HUES64 (cell line): ENCODE measurements around the gene MTRF1L.
"Not testable (repeated sequence)": the region's sequence is repeated elsewhere in the genome, so short reads cannot be mapped to it uniquely, and the experiment has no call there.

Source experiments
- H3K27ac ChIP-seq: 2 replicates; pipeline ENCODE4 v1.7.0; 2013; ENCODE audit warnings: low read depth, low read length, inconsistent platforms
- H3K27me3 ChIP-seq: 2 replicates; pipeline ENCODE4 v1.6.1; 2013; ENCODE audit warnings: mild to moderate bottlenecking, low read length; ENCODE audit not compliant: insufficient read depth
- H3K36me3 ChIP-seq: 2 replicates; pipeline ENCODE4 v1.6.1; 2013; ENCODE audit warnings: mild to moderate bottlenecking, low read length; ENCODE audit not compliant: insufficient read depth
- H3K4me1 ChIP-seq: 2 replicates; pipeline ENCODE4 v1.6.1; 2013; ENCODE audit warnings: mild to moderate bottlenecking, low read length, moderate library complexity; ENCODE audit not compliant: insufficient read depth
- H3K4me3 ChIP-seq: 2 replicates; pipeline ENCODE4 v1.5.1; 2013; ENCODE audit warnings: mild to moderate bottlenecking, low read length, moderate library complexity
- H3K9ac ChIP-seq: 2 replicates; pipeline ENCODE4 v1.6.1; 2013; ENCODE audit warnings: mild to moderate bottlenecking, low read depth, low read length
- H3K9me3 ChIP-seq: 2 replicates; pipeline ENCODE4 v1.6.1; 2013; ENCODE audit warnings: low read depth, low read length; ENCODE audit not compliant: insufficient read depth
- WGBS: fragments of 150-250, 120-280 bp; methylation state at CpG from one replicate; pipeline ENCODE4 v1.1.7; 2013; ENCODE audit warnings: missing lambda C conversion rate; 5-methylcytosine and 5-hydroxymethylcytosine counted together

The MTRF1L gene

DNA sequence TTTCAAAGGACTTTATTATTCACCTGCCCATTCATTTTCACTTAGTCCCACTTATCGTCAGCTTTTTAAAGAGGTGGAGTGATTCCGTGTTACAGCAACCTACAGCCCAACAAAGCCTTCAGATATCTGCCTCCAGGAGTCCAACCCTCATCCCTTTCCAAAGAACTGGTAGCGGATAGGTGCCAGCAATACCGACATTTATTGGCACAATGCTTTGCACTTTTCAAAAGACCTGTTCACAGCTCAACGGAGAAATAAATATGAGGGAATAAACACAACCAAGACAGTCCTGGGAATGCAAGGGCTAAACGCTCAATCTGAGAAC lies 819 bp upstream of the MTRF1L start:
- H3K9me3 ChIP-seq: no peaks in the 10 kb centered on the region
- peaks cover 19% of the 10 kb centered on the region for H3K36me3 ChIP-seq
- peak overlapping the region; percentile 93 for H3K9ac ChIP-seq
- H3K4me1 ChIP-seq: peaks cover 17% of the 10 kb centered on the region; the same call in 1 of the 2 replicates
- H3K27me3 ChIP-seq: no peaks in the 10 kb centered on the region
- H3K27ac ChIP-seq: peak overlapping the region; percentile 92; the same call in 1 of the 2 replicates
- WGBS: 2% methylated on average over 6 of the region's 6 CpGs
- H3K4me3 ChIP-seq: peak overlapping the region; percentile 98

DNA sequence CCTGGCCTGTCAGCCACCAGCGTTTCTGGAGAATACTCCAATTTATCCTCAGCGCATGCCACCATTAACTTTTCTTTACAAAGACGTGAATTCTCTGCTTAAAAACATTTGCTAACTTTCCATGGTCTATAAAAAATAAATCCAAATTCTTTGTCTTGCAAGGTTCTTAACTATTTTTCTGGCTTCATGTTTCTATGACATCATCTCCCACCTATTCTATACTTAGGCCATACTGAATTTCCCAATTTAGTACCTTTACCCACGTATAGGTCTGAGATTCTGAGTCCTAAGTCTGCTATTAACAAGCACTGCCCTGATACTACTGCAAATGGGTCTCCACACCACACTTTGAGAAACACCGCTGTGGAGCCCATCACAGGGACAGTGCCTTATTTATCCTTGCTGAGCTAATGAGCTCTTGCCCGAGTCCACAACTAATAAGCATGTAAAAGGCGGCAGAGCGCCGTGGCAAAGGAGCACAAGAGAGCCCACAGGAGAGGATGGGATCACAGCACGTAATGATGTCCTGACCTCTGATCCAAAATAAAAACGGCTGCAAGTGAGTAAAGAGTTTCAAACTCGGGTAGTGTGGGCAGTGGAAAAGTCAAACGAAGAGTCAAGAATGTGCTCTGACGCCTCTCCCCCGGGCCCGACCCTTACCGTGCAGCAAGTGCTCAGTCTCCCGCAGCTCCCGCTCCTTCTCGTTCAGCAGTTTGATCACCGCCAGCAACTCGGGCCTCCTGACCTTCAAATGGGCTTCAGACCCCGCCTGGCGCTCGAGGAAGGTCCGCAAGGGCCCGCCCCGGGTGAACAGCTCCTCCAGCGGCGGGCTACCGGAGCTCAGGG lies 519 bp downstream of the MTRF1L start:
- Histone ChIP-seq H3K4me1 (peaks cover 17% of the 10 kb centered on the region; the same call in 1 of the 2 replicates), H3K27ac (peak overlapping the region; percentile 92), H3K9ac (peak overlapping the region; percentile 93), H3K36me3 (peaks cover 32% of the 10 kb centered on the region), H3K4me3 (peak overlapping the region; percentile 98), H3K9me3 (no peaks in the 10 kb centered on the region), H3K27me3 (no peaks in the 10 kb centered on the region)
- 2% methylated on average over 31 of the region's 31 CpGs for WGBS

GRCh38 chr6:153000790-153001189 lies 1.7 kb downstream of the MTRF1L start:
- H3K27ac ChIP-seq, H3K9me3 ChIP-seq, H3K9ac ChIP-seq, H3K27me3 ChIP-seq: not testable (repeated sequence)
- Histone ChIP-seq H3K4me3 (peak overlapping the region; percentile 98), H3K4me1 (peaks cover 17% of the 10 kb centered on the region; the same call in 1 of the 2 replicates), H3K36me3 (peaks cover 44% of the 10 kb centered on the region)
- WGBS: 92% methylated on average over 9 of the region's 9 CpGs

DNA sequence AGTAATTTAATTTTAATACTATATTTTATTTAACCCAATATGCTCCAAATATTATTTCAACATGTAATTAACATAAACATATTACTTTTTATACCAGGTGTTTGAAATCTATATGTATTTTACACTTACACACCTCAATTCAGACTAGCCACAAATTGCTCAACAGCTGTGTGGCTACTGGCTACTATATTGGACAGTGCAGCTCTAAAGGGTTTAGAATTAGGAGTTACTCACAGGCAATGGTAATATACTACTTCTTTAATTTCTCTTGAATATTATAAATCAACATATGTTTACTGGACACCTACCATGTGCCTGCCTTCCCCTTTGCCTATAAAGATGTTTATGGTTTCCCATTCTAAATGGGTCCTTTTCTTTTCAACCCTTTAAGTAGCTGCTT lies 2.3 kb downstream of the MTRF1L start:
- Histone ChIP-seq H3K9me3 (no peaks in the 10 kb centered on the region), H3K4me1 (peaks cover 17% of the 10 kb centered on the region; the same call in 1 of the 2 replicates), H3K27me3 (no peaks in the 10 kb centered on the region), H3K9ac (no peak overlapping the region), H3K27ac (no peak overlapping the region), H3K36me3 (peaks cover 50% of the 10 kb centered on the region), H3K4me3 (peak overlapping the region; percentile 98)

DNA sequence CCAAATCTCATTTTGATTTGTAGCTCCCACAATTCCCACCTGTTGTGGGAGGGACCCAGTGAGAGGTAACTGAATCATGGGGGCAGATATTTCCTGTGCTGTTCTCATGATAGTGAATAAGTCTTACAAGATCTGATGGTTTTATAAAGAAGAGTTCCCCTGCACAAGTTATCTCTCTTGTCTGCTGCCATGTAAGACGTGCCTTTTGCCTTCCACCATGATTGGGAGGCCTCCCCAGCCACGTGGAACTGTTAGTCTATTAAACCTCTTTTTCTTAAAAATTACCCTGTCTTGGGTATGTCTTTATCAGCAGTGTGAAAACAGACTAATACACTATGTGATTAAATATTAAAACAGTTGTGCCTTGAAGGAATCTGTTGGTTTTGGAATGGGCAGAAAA lies 3.0 kb downstream of the MTRF1L start:
- H3K27ac ChIP-seq, H3K4me3 ChIP-seq, H3K27me3 ChIP-seq, H3K9ac ChIP-seq, H3K9me3 ChIP-seq: not testable (repeated sequence)
- WGBS: 77% methylated on average over 2 of the region's 2 CpGs
- H3K4me1 ChIP-seq: peaks cover 17% of the 10 kb centered on the region; the same call in 1 of the 2 replicates
- H3K36me3 ChIP-seq: peaks cover 56% of the 10 kb centered on the region

- no peaks in the 10 kb centered on the region for H3K27me3 ChIP-seq
- no peak overlapping the region for H3K4me3 ChIP-seq
- no peak overlapping the region for H3K27ac ChIP-seq
- peaks cover 89% of the 10 kb centered on the region for H3K36me3 ChIP-seq
- H3K9me3 ChIP-seq: no peaks in the 10 kb centered on the region
- no peak overlapping the region for H3K9ac ChIP-seq
- H3K4me1 ChIP-seq: no peaks in the 10 kb centered on the region
These were observed 8.7 kb downstream of the MTRF1L start for GRCh38 chr6:152993847-152994246.

GRCh38 chr6:152993431-152993830 lies 9.1 kb downstream of the MTRF1L start:
- peaks cover 84% of the 10 kb centered on the region for H3K36me3 ChIP-seq

GRCh38 chr6:152986978-152987377 lies 15.5 kb downstream of the MTRF1L start:
- no peak overlapping the region for H3K9ac ChIP-seq
- H3K4me1 ChIP-seq: peaks cover 9% of the 10 kb centered on the region; the same call in 1 of the 2 replicates
- H3K9me3 ChIP-seq: no peaks in the 10 kb centered on the region
- no peak overlapping the region for H3K27ac ChIP-seq
- H3K27me3 ChIP-seq: no peaks in the 10 kb centered on the region
- H3K4me3 ChIP-seq: no peak overlapping the region
- WGBS: 95% methylated on average over 2 of the region's 2 CpGs
- H3K36me3 ChIP-seq: peaks cover 34% of the 10 kb centered on the region

More at GRCh38 chr6:152993431-152993830, 9.1 kb downstream of the MTRF1L start:
- H3K9me3 ChIP-seq: no peaks in the 10 kb centered on the region
- no peaks in the 10 kb centered on the region for H3K4me1 ChIP-seq
- H3K9ac ChIP-seq: no peak overlapping the region
- H3K27ac ChIP-seq: no peak overlapping the region
- no peak overlapping the region for H3K4me3 ChIP-seq
- H3K27me3 ChIP-seq: no peaks in the 10 kb centered on the region

- not testable (repeated sequence) for H3K27me3 ChIP-seq, H3K27ac ChIP-seq, H3K9ac ChIP-seq, H3K9me3 ChIP-seq
- Histone ChIP-seq H3K4me3 (peak overlapping the region; percentile 90), H3K4me1 (peaks cover 16% of the 10 kb centered on the region; the same call in 1 of the 2 replicates), H3K36me3 (peaks cover 22% of the 10 kb centered on the region)
- WGBS: 94% methylated on average over 11 of the region's 11 CpGs
These were observed 17.2 kb downstream of the MTRF1L start for GRCh38 chr6:152985300-152985699.

DNA sequence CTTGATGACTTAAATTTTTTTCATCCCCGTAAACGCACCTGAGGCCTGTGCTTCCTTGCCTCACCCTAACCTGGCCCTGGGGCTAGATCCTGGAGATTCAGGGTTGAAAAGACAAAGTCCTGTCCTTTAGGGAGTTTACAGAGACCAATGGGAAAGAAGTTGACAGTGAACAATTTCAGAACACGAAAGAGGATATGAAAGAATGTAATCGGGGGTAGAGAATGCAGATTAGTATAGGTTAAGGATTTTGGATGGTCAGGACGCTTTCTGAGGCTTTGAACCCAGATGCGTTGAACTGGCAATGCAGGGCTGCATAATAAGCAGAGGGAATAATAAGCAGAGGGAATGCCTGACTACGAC lies 18.0 kb downstream of the MTRF1L start:
- Histone ChIP-seq H3K9me3 (no peaks in the 10 kb centered on the region), H3K4me3 (peak overlapping the region; percentile 90), H3K9ac (peak overlapping the region; percentile 92), H3K27me3 (no peaks in the 10 kb centered on the region), H3K36me3 (peaks cover 21% of the 10 kb centered on the region; the same call in 1 of the 2 replicates), H3K4me1 (peaks cover 24% of the 10 kb centered on the region), H3K27ac (no peak overlapping the region)
- 13% methylated on average over 6 of the region's 7 CpGs for WGBS

DNA sequence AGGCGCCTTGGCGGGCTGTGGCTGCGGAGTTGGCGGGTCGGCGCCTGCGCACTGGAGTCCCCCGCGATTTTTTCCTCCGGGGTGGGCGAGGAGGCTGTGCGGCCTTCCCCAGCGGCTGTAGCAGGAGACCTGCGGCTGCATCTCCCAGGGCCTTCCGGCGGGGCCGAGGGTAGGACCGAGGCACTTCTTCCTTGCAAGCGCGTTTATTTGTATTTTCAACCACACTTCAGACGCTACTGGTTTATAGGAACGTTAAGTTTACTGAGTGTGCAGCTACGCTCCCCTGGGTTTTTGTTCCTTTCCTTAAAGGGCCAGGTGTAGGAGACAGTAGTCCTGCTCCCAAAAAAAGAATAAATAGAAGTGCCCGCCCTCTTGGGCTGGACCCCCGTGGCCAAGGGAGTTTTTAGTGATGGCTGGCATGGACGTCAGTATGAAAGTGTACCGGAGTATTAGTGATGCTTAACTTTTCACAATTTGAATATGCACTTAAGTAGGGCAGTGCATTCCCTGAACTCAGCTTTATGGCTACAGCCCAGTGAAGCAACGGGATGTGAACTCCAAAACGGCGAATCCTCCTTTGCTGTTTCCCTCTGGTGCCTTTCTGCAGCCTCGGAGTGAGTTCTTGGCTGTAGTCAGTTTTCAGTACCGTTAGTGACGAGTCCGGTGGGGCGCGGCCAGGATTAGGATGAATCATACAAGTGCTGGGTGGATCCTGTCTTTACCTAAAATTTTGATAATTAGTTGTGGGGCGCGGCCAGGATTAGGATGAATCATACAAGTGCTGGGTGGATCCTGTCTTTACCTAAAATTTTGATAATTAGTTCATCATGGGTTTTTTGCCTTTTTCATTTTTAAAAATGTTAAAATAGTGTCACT lies 18.6 kb downstream of the MTRF1L start:
- Histone ChIP-seq H3K27ac (peak overlapping the region; percentile 80), H3K4me3 (peak overlapping the region; percentile 90), H3K9ac (peak overlapping the region; percentile 92), H3K9me3 (no peaks in the 10 kb centered on the region), H3K36me3 (peaks cover 26% of the 10 kb centered on the region), H3K27me3 (no peaks in the 10 kb centered on the region), H3K4me1 (peaks cover 31% of the 10 kb centered on the region)
- WGBS: under 1% methylated on average over 38 of the region's 38 CpGs
